K562 (cell line): Measurements from ENCODE around the gene ADAMTS2. TPM values are rescaled to one million over a fixed set of nuclear protein-coding genes. Genes with fewer than 3 reads are reported as not detected.

Experiments
- ATAC-seq: fragments of 200-7000 bp; cut with Tn5 transposase; 3 replicates; pipeline ENCODE4 v1.9.1; 2020; ENCODE audit warnings: moderate library complexity
- BruUV-seq: library from RNA; stranded (reverse); fragments of 400-500 nt; replicated peaks from 2 replicates; lab custom pipeline; 2021; lab: Mats Ljungman, UMichigan
- CTCF ChIA-PET: fragments of 300-600 bp; formaldehyde crosslinking; extraction: SDS; loops from one replicate; lab custom pipeline; 2021; ENCODE audit warnings: low intra/inter-chr PET ratio; lab: Yijun Ruan, JAX
- POLR2A ChIA-PET: fragments of 300-600, 350-650 bp; sonication (Branson Sonifier 250); formaldehyde crosslinking; extraction: SDS; loops from one replicate; lab custom pipeline; 2021; ENCODE audit warnings: antibody characterized with exemption, inconsistent platforms; lab: Yijun Ruan, JAX
- DNase-seq, 4 experiments: peaks; one replicate each; pipeline versions ENCODE4 v3.0.0 to v3.0.0-alpha.2; 2011 to 2018; ENCODE audit warnings: low spot score in 3 of 4, mixed read lengths in 3 of 4; ENCODE audit errors: extremely low read depth in 1 of 4
- FAIRE-seq: peaks from 2 replicates; lab custom pipeline; 2011; peaks lifted over from hg19 to GRCh38; lab: Jason Lieb, UNC
- H2AFZ ChIP-seq: 2 replicates; pipeline ENCODE4 v1.6.0; 2011; ENCODE audit warnings: low read depth, low read length, control low read depth, inconsistent platforms
- H3K27ac ChIP-seq: fragments of 200-600 bp; 3 replicates; pipeline ENCODE4 v1.8.0; 2011; ENCODE audit warnings: low read depth, mild to moderate bottlenecking, control low read depth, inconsistent platforms, low read length, moderate library complexity, mixed read lengths; ENCODE audit errors: extremely low read depth
- H3K27me3 ChIP-seq, 2 experiments: fragments of 300-600 bp in 1 of 2; 2 replicates in 1 of 2; 3 replicates in 1 of 2; pipeline versions ENCODE4 v1.6.0 to v1.8.0; 2011; ENCODE audit warnings: inconsistent platforms in 2 of 2, low read length in 2 of 2, mild to moderate bottlenecking in 1 of 2, mixed read lengths in 1 of 2, moderate library complexity in 1 of 2; ENCODE audit not compliant: control insufficient read depth in 2 of 2, insufficient read depth in 2 of 2
- H3K36me3 ChIP-seq: fragments of 300-600 bp; 3 replicates; pipeline ENCODE4 v1.8.0; 2011; ENCODE audit warnings: mild to moderate bottlenecking, low read length, inconsistent platforms; ENCODE audit not compliant: control insufficient read depth, insufficient read depth
- H3K4me1 ChIP-seq, 2 experiments: fragments of 200-600 bp in 1 of 2; replicated peaks in 1 of 2; 2 replicates in 1 of 2; 3 replicates in 1 of 2; pipeline versions ENCODE4 v1.5.1 to v1.8.0; 2011; ENCODE audit warnings: inconsistent platforms in 2 of 2, low read length in 2 of 2, mild to moderate bottlenecking in 1 of 2, mixed read lengths in 1 of 2, moderate library complexity in 1 of 2; ENCODE audit not compliant: control insufficient read depth in 2 of 2, insufficient read depth in 2 of 2
- H3K4me2 ChIP-seq: 2 replicates; pipeline ENCODE4 v1.6.1; 2011; ENCODE audit warnings: low read length, control low read depth, inconsistent platforms, mixed read lengths; ENCODE audit not compliant: insufficient read depth
- H3K4me3 ChIP-seq: fragments of 200-600 bp; sonication (generic), shearing (Covaris generic); 2 replicates; pipeline ENCODE4 v1.5.1; 2016; ENCODE audit warnings: control low read depth, inconsistent platforms
- H3K79me2 ChIP-seq: fragments of 200-600 bp; 3 replicates; pipeline ENCODE4 v1.8.0; 2011; ENCODE audit warnings: low read length, inconsistent platforms; ENCODE audit not compliant: control insufficient read depth, insufficient read depth
- H3K9ac ChIP-seq, 2 experiments: 2 replicates each; pipeline versions ENCODE4 v1.6.0 to v1.6.1; 2011; ENCODE audit warnings: low read depth in 2 of 2, low read length in 2 of 2, control low read depth in 1 of 2, inconsistent platforms in 1 of 2, mild to moderate bottlenecking in 1 of 2, mixed read lengths in 1 of 2; ENCODE audit not compliant: insufficient read depth in 1 of 2
- H3K9me1 ChIP-seq: one replicate; pipeline ENCODE4 v1.6.0; 2011; ENCODE audit warnings: inconsistent platforms, mild to moderate bottlenecking, low read length, moderate library complexity; ENCODE audit not compliant: control insufficient read depth, insufficient read depth
- H3K9me3 ChIP-seq: replicated peaks from 2 replicates; pipeline ENCODE4 v1.5.1; 2011; ENCODE audit warnings: low read depth, low read length, inconsistent platforms; ENCODE audit not compliant: control insufficient read depth, insufficient read depth
- H4K20me1 ChIP-seq: replicated peaks from 2 replicates; pipeline ENCODE4 v1.6.1; 2011; ENCODE audit warnings: low read length, inconsistent platforms, mixed read lengths; ENCODE audit not compliant: control insufficient read depth, insufficient read depth
- CGGBP1 ChIP-seq: fragments of 250-450 bp; sonication (Bioruptor Pico); IDR thresholded peaks from 2 replicates; pipeline ENCODE4 v1.9.0; 2021; ENCODE audit warnings: mild to moderate bottlenecking
- JUNB ChIP-seq: fragments of 450-650 bp; formaldehyde crosslinking; conservative IDR thresholded peaks from 2 replicates; pipeline ENCODE4 v1.4.0; 2020; ENCODE audit warnings: mild to moderate bottlenecking
- MAFK ChIP-seq: IDR thresholded peaks from 2 replicates; pipeline ENCODE4 v1.6.1; 2011; ENCODE audit warnings: low read length, improper control_type of control experiment
- NR2C1 ChIP-seq, 2 experiments: fragments of 450-650 bp; IDR thresholded peaks; 2 replicates each; pipeline ENCODE4 v1.6.1; 2017; ENCODE audit warnings: mild to moderate bottlenecking in 2 of 2, antibody characterized with exemption in 1 of 2, inconsistent platforms in 1 of 2, missing compliant biosample characterization in 1 of 2, missing genetic modification characterization in 1 of 2
- PURB ChIP-seq: sonication (generic); formaldehyde crosslinking; IDR thresholded peaks from 2 replicates; pipeline ENCODE4 v1.9.0; 2021; ENCODE audit warnings: low read depth, mild to moderate bottlenecking, missing genetic modification reagents
- RB1 ChIP-seq: fragments of 450-650 bp; IDR thresholded peaks from 2 replicates; pipeline ENCODE4 v1.6.1; 2017; ENCODE audit warnings: low read depth, mild to moderate bottlenecking
- RERE ChIP-seq: sonication (generic); formaldehyde crosslinking; IDR thresholded peaks from 2 replicates; pipeline ENCODE4 v1.8.0; 2023; ENCODE audit warnings: missing genetic modification reagents, mild to moderate bottlenecking, borderline replicate concordance
- ZKSCAN8 ChIP-seq: fragments of 200-800 bp; sonication (Bioruptor generic); IDR thresholded peaks from 2 replicates; pipeline ENCODE4 v1.6.1; 2016; ENCODE audit warnings: missing genetic modification characterization, missing compliant biosample characterization
- WGBS: fragments of 100-300 bp; shearing (Covaris generic); methylation state at CpG from one replicate; pipeline ENCODE4 v1.1.6; 2016; ENCODE audit warnings: low coverage, mixed read lengths; ENCODE audit not compliant: insufficient coverage; ENCODE audit errors: missing lambda C conversion rate; 5-methylcytosine and 5-hydroxymethylcytosine counted together
- in situ Hi-C: fragments of 300-500 bp; cut with MboI; formaldehyde crosslinking; loops from 4 replicates; pipeline ENCODE4 v1.15.0; 2018; ENCODE audit warnings: inconsistent platforms, mixed read lengths
- intact Hi-C: fragments of 100-400 bp; cut with micrococcal nuclease; formaldehyde crosslinking; loops from 2 replicates; pipeline ENCODE4 v1.14.2; 2022
- polyA plus RNA-seq, 8 experiments: library from polyadenylated mRNA; depleted of rRNA in 4 of 8; stranded (reverse) in 5 of 8; unstranded in 3 of 8; fragments of >200 nt; fragmentation: Nextera tagmentation in 2 of 8; fragmentation: Illumina TruSeq in 1 of 8; extraction: Ambion mirVana in 2 of 8; extraction: Trizol in 1 of 8; gene quantifications; 2 replicates each; pipeline versions ENCODE4 v1.2.1 to v1.2.3, GENCODE V29; 2011 to 2014; ENCODE audit warnings: inconsistent platforms in 1 of 8, missing spikeins in 1 of 8
- total RNA-seq, 7 experiments: library from RNA; depleted of rRNA in 6 of 7; stranded (reverse); fragments of >200 nt in 6 of 7; fragmentation: Illumina TruSeq in 2 of 7; extraction: Trizol in 2 of 7; gene quantifications; 2 replicates each; pipeline versions ENCODE4 v1.2.1 to v1.2.3, GENCODE V29; 2011 to 2021; ENCODE audit warnings: low replicate concordance in 1 of 7
- TF ChIP-seq, protein P1 (sequence below): sonication (generic); formaldehyde crosslinking; IDR thresholded peaks from 2 replicates; pipeline ENCODE4 v1.8.0; 2022; ENCODE audit warnings: missing genetic modification reagents, mild to moderate bottlenecking, borderline replicate concordance
- TF ChIP-seq, protein P2 (sequence below): fragments of 250-450 bp; sonication (Bioruptor Pico); IDR thresholded peaks from 2 replicates; pipeline ENCODE4 v1.9.0; 2021; ENCODE audit warnings: mild to moderate bottlenecking, inconsistent platforms

ADAMTS2 gene
- total and polyA plus RNA-seq, 9 of the 15 experiments (the other 6 are each of a cell fraction or from before 2014, with no cell fraction given): not detected

DNA sequence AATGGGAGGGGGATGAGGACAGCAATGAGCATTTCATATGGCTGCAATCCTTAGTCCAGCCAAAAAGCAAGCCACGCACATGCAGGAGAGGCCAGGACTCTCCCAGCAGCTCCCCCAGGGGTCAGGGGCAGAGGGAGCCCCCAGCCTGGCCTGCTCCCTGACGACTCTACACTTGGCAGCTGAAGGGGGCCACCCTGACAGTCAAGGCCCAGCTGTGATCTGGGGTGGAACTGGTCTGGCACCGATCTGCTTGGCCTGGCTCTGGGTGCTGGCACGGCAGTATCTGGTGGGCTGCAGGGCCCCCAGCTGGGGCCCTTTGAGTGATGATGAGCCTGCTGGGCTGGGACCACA is 118.1 kb downstream of the ADAMTS2 start:
- 0% methylated on average over 4 of the region's 4 CpGs for WGBS
- ChIA-PET POLR2A (interaction anchor here (0.6 kb wide), 1 partner anchor 1146 kb away, joined by 3 read pairs; no protein-coding TSS in a partner anchor), CTCF (no interaction called here)
- Histone ChIP-seq H3K9me3 (no peaks in the 10 kb centered on the region), H3K4me3 (no peak overlapping the region), H3K4me2 (no peak overlapping the region), H3K9me1 (no peaks in the 10 kb centered on the region), H3K27ac (no peak overlapping the region), H4K20me1 (peaks cover 4% of the 10 kb centered on the region), H2AFZ (no peak overlapping the region), H3K79me2 (no peaks in the 10 kb centered on the region), H3K4me1 (no peaks in the 10 kb centered on the region), H3K9ac (no peak overlapping the region), H3K27me3 (peaks cover 21 to 85% of the 10 kb centered on the region in 2 experiments; a peak in 4 of 5 replicates), H3K36me3 (no peaks in the 10 kb centered on the region)
- no peak for FAIRE-seq
- no peak for ATAC-seq
- in situ Hi-C loops (no loop called here), intact Hi-C loops (no loop called here)
- DNase-seq: no peak
- no TSS peak for BruUV-seq
- TF ChIP-seq ZKSCAN8 (CRISPR knock-in tag): no peak
- TF ChIP-seq MAFK: no peak
- TF ChIP-seq, protein P1, sequence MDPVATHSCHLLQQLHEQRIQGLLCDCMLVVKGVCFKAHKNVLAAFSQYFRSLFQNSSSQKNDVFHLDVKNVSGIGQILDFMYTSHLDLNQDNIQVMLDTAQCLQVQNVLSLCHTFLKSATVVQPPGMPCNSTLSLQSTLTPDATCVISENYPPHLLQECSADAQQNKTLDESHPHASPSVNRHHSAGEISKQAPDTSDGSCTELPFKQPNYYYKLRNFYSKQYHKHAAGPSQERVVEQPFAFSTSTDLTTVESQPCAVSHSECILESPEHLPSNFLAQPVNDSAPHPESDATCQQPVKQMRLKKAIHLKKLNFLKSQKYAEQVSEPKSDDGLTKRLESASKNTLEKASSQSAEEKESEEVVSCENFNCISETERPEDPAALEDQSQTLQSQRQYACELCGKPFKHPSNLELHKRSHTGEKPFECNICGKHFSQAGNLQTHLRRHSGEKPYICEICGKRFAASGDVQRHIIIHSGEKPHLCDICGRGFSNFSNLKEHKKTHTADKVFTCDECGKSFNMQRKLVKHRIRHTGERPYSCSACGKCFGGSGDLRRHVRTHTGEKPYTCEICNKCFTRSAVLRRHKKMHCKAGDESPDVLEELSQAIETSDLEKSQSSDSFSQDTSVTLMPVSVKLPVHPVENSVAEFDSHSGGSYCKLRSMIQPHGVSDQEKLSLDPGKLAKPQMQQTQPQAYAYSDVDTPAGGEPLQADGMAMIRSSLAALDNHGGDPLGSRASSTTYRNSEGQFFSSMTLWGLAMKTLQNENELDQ (CRISPR knock-in tag): no peak
- no peak for TF ChIP-seq JUNB
- TF ChIP-seq, protein P2, sequence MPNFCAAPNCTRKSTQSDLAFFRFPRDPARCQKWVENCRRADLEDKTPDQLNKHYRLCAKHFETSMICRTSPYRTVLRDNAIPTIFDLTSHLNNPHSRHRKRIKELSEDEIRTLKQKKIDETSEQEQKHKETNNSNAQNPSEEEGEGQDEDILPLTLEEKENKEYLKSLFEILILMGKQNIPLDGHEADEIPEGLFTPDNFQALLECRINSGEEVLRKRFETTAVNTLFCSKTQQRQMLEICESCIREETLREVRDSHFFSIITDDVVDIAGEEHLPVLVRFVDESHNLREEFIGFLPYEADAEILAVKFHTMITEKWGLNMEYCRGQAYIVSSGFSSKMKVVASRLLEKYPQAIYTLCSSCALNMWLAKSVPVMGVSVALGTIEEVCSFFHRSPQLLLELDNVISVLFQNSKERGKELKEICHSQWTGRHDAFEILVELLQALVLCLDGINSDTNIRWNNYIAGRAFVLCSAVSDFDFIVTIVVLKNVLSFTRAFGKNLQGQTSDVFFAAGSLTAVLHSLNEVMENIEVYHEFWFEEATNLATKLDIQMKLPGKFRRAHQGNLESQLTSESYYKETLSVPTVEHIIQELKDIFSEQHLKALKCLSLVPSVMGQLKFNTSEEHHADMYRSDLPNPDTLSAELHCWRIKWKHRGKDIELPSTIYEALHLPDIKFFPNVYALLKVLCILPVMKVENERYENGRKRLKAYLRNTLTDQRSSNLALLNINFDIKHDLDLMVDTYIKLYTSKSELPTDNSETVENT: no peak
- no peak for TF ChIP-seq PURB (CRISPR knock-in tag)
- no peak for TF ChIP-seq RERE (CRISPR knock-in tag)
- no peak for TF ChIP-seq NR2C1 (IDR thresholded peaks at IDR 0.05)
- TF ChIP-seq NR2C1 (tag; IDR thresholded peaks at IDR 0.05): no peak
- TF ChIP-seq RB1: no peak
- TF ChIP-seq CGGBP1 (CRISPR knock-in tag): no peak
